Activated T-cell treated with anti-CD3 and anti-CD28 coated beads, Interleukin-2, amount 50 U/mL, for 72 hours (primary cell): ENCODE measurements around the gene SCRN1. TPM values are rescaled to one million over a fixed set of nuclear protein-coding genes. Genes with fewer than 3 reads are reported as not detected.

Experiments used
- ATAC-seq, 2 donors: fragments of 150-1000 bp; cut with Tn5 transposase; replicated peaks in 1 of 2; 2 replicates each; pipeline ENCODE4 v1.10.0; 2021; ENCODE audit warnings: moderate library complexity in 2 of 2, mild to moderate bottlenecking in 1 of 2
- DNase-seq, 2 donors: peaks; one replicate each; pipeline ENCODE4 v3.0.0; 2021 to 2022; ENCODE audit warnings: mixed read lengths in 1 of 2
- H3K27ac Mint-ChIP-seq: one replicate; pipeline ENCODE4 v1.8.0; 2022; ENCODE audit warnings: mild to moderate bottlenecking, moderate library complexity, mixed read lengths
- H3K27me3 Mint-ChIP-seq: one replicate; pipeline ENCODE4 v1.8.0; 2022; ENCODE audit warnings: low read depth, mixed read lengths
- H3K36me3 Mint-ChIP-seq, 2 donors: one replicate each; pipeline ENCODE4 v1.8.0; 2022; ENCODE audit warnings: mixed read lengths in 2 of 2, mild to moderate bottlenecking in 1 of 2; ENCODE audit not compliant: insufficient read depth in 2 of 2
- H3K4me1 Mint-ChIP-seq: one replicate; pipeline ENCODE4 v1.8.0; 2022; ENCODE audit warnings: low read depth, mixed read lengths
- H3K4me3 Mint-ChIP-seq, 2 donors: one replicate each; pipeline ENCODE4 v1.8.0; 2022; ENCODE audit warnings: mild to moderate bottlenecking in 2 of 2, mixed read lengths in 2 of 2, moderate library complexity in 2 of 2
- H3K9me3 Mint-ChIP-seq, 2 donors: one replicate each; pipeline ENCODE4 v1.8.0; 2022; ENCODE audit warnings: mixed read lengths in 2 of 2
- total RNA-seq, 2 donors: library from RNA; stranded (reverse); gene quantifications; one replicate each; pipeline ENCODE4 v1.2.3, GENCODE V29; 2022

SCRN1 gene
- total RNA-seq, 2 donors from 2014 or later, result 10.3 to 14.0 TPM

GRCh38 chr7:29995652-29996051, 6.1 kb upstream of the SCRN1 start:
- DNase-seq (no peak), ATAC-seq (no peak)
- H3K4me3 Mint-ChIP-seq, result no peak overlapping the region
- no peak overlapping the region for H3K27ac Mint-ChIP-seq
- H3K4me1 Mint-ChIP-seq, result no peaks in the 10 kb centered on the region
- H3K27me3 Mint-ChIP-seq, result peaks cover 51% of the 10 kb centered on the region
- peaks cover 2 to 3% of the 10 kb centered on the region in 2 donors for H3K36me3 Mint-ChIP-seq
- H3K9me3 Mint-ChIP-seq, result peaks cover 1 to 4% of the 10 kb centered on the region in 2 donors

- no peak overlapping the region for H3K4me3 Mint-ChIP-seq
- H3K27ac Mint-ChIP-seq, result no peak overlapping the region
- DNase-seq, result no peak
- ATAC-seq, result no peak
- H3K9me3 Mint-ChIP-seq, result peaks cover 1 to 4% of the 10 kb centered on the region in 2 donors
- H3K4me1 Mint-ChIP-seq, result peaks cover 5% of the 10 kb centered on the region
- peaks cover 2 to 3% of the 10 kb centered on the region in 2 donors for H3K36me3 Mint-ChIP-seq
- peaks cover 52% of the 10 kb centered on the region for H3K27me3 Mint-ChIP-seq
These were observed 3.5 kb upstream of the SCRN1 start for GRCh38 chr7:29993140-29993539.

DNA sequence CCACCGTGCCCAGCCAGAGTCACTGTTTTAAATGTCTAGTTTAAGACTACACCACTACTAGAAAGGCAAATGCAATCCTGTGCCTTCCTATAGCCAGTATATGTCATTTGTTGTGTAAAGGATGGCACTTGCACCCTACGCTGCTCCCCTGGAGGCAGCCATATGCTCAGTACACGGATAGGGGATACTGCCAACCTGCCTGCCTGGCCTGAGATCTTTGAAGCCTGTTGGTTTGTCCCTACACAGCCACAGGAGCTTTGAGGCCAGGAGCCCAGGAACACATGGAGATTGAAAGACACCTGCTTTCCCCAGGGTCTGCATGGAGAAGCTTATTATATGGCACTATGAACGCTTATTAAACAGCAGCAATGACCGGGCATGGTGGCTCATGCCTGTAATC, 2.3 kb upstream of the SCRN1 start:
- Mint-ChIP-seq H3K36me3 (peaks cover 2 to 3% of the 10 kb centered on the region in 2 donors), H3K27me3 (peaks cover 55% of the 10 kb centered on the region), H3K9me3 (peaks cover 1 to 4% of the 10 kb centered on the region in 2 donors), H3K4me1 (peaks cover 14% of the 10 kb centered on the region), H3K27ac (no peak overlapping the region), H3K4me3 (no peak overlapping the region)
- ATAC-seq (no peak), DNase-seq (no peak)

- Mint-ChIP-seq H3K4me1 (peaks cover 16% of the 10 kb centered on the region), H3K27ac (no peak overlapping the region), H3K4me3 (peak overlapping the region; percentile 46 to 81), H3K9me3 (no peaks in the 10 kb centered on the region), H3K36me3 (peaks cover 0 to 2% of the 10 kb centered on the region in 2 donors), H3K27me3 (peaks cover 50% of the 10 kb centered on the region)
- no peak for DNase-seq
- no peak for ATAC-seq
These were observed 1.3 kb upstream of the SCRN1 start for GRCh38 chr7:29990931-29991330.

DNA sequence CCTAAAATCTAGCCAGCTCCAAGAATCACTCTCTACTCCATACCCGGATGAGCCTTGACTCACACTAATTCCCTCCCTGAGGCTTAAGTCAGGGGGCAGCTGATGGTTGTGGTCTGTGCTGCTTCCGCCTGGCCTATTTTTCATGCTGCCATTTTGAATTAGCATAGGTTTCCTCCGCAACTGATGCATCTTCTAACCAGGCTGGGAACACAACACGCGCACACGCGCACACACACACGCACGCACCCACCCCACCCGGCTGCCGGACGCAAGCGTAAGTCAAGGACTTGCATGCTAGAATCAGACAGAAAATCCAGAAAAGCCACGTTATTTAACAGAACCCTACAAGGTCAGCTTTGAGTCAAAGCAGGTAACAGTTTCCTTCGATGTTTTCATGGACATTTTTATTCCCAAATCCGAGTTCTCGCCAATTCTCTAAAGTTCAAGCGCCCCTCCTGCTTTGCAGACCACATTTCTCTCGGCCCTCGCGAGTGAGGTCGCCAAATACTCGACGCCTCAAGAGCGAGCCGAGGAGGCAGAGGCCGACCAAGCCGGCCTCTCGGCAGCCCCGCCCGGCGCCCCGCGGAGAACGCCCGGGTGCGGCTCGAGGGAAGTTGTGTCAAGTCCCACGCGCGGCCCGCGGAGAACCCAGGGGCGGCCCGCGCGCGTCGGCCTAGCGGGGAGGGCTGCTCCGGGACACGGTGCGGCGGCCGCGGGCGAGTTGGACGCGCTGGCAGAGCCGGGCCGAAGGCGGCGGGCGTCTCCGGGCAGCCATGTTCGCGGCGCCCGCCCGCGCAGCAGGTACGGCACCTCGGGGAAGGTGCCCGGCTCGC, 961 bp downstream of the SCRN1 start:
- Mint-ChIP-seq H3K27me3 (peaks cover 50% of the 10 kb centered on the region), H3K27ac (peak overlapping the region; percentile 14), H3K9me3 (no peaks in the 10 kb centered on the region), H3K4me3 (peak overlapping the region; percentile 78 to 80), H3K4me1 (peaks cover 16% of the 10 kb centered on the region), H3K36me3 (peaks cover 0 to 2% of the 10 kb centered on the region in 2 donors)
- ATAC-seq, result peak; percentile 73
- peak; percentile 37 to 49 for DNase-seq

DNA sequence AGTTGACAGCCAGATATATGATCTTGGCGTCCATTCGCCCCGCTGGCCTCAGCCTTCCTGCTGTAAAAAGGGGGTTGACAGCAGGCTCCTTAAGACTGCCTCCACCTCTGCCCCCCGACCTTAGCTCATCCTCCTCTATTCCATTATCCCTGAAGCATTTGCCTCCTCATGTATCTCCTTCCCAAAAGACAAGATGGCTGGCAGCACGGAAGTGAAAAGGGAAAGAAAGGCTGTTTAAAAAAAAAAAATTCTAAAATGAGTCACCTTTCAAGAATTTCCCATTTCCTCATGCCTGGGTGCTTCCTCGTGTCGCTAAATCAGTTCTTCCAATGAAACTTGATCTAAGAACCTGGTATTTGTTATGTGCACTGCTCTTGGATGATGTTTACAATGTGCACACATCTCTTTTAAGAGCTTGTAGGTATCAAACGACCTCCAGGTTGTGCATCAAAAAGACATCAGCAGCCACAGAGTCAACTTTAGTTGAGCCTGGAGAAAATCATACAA, 1.7 kb downstream of the SCRN1 start:
- Mint-ChIP-seq H3K36me3 (no peaks in the 10 kb centered on the region), H3K9me3 (no peaks in the 10 kb centered on the region), H3K27me3 (peaks cover 50% of the 10 kb centered on the region), H3K4me1 (peaks cover 16% of the 10 kb centered on the region), H3K27ac (peak overlapping the region; percentile 14), H3K4me3 (peak overlapping the region; percentile 78 to 80)
- DNase-seq (no peak), ATAC-seq (no peak)

GRCh38 chr7:29987083-29987482, 2.5 kb downstream of the SCRN1 start:
- Mint-ChIP-seq H3K4me3 (no peak overlapping the region), H3K4me1 (peaks cover 16% of the 10 kb centered on the region), H3K36me3 (no peaks in the 10 kb centered on the region), H3K27me3 (peaks cover 42% of the 10 kb centered on the region), H3K9me3 (no peaks in the 10 kb centered on the region), H3K27ac (no peak overlapping the region)
- DNase-seq (no peak), ATAC-seq (no peak)

DNA sequence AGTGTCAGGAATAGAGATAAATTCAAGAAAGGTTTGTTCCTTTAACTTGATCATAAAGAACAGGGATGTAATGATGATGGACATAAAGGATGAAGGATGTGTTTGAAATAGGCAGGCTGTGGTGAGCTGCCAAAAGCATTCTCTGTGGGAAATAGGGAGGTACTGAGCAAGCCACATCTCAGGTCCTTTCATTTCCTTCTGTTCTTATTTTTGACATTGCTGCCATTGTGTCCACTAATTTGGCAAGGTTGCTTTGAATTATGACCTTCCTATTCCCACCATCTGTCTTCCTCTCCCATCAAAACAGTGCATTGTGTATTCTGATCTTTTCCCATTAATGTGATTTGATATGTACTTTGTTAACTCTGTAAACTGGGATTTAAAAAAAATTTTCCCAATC, 9.4 kb downstream of the SCRN1 start:
- no peak overlapping the region for H3K4me3 Mint-ChIP-seq
- no peaks in the 10 kb centered on the region for H3K36me3 Mint-ChIP-seq
- H3K27ac Mint-ChIP-seq, result no peak overlapping the region
- H3K4me1 Mint-ChIP-seq, result no peaks in the 10 kb centered on the region
- H3K27me3 Mint-ChIP-seq, result peaks cover 5% of the 10 kb centered on the region
- ATAC-seq (no peak), DNase-seq (no peak)
- H3K9me3 Mint-ChIP-seq, result no peaks in the 10 kb centered on the region

DNA sequence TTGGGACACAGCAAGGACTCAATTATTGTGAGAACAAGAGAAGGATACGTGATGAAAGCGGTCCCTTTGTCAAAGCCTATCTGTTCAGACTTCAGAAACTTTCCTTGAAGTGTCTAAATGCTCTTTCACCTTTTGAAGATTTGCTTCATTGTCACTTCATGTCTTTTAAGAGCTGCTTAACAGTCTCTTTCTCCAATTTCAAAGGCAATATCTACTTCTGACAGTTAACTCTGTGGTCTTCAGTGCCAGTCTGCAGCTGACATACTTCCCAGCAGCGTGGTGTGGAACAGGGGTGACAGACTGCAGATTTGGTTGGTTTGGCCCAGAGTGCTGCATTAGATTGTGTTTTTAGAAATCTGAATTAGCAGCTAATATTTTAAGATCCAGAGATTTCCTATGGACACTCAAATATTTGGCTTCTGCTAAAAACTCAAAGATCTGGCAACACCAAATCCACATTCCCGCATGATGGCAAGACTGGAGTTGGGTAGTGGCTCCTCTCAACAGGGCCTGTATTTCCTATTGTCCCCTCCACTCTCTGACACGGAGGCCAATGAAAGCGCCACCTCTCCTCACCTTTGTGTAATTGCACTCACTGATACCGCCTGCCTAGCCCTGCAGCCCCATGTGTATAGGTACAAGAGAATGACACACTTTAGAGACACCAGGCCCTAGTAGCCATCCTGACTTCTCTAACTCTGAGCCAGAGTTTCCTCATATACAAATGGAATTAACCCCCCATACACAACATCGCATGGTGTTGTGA, 11.5 kb downstream of the SCRN1 start:
- Mint-ChIP-seq H3K36me3 (no peaks in the 10 kb centered on the region), H3K27ac (no peak overlapping the region), H3K27me3 (peaks cover 5% of the 10 kb centered on the region), H3K9me3 (no peaks in the 10 kb centered on the region), H3K4me1 (no peaks in the 10 kb centered on the region), H3K4me3 (no peak overlapping the region)
- DNase-seq (no peak), ATAC-seq (peak in 1 of 2 donors; percentile 31)

GRCh38 chr7:29976673-29977415, 12.8 kb downstream of the SCRN1 start:
- Mint-ChIP-seq H3K4me3 (no peak overlapping the region), H3K9me3 (no peaks in the 10 kb centered on the region), H3K36me3 (no peaks in the 10 kb centered on the region), H3K27me3 (peaks cover 5% of the 10 kb centered on the region), H3K27ac (no peak overlapping the region), H3K4me1 (no peaks in the 10 kb centered on the region)
- no peak for ATAC-seq
- DNase-seq, result no peak

- peaks cover 5% of the 10 kb centered on the region for H3K27me3 Mint-ChIP-seq
- no peaks in the 10 kb centered on the region for H3K36me3 Mint-ChIP-seq
- no peak for DNase-seq
- H3K27ac Mint-ChIP-seq, result no peak overlapping the region
- H3K9me3 Mint-ChIP-seq, result no peaks in the 10 kb centered on the region
- no peak overlapping the region for H3K4me3 Mint-ChIP-seq
- ATAC-seq, result no peak
- no peaks in the 10 kb centered on the region for H3K4me1 Mint-ChIP-seq
These were observed 13.3 kb downstream of the SCRN1 start for GRCh38 chr7:29976266-29976665.

DNA sequence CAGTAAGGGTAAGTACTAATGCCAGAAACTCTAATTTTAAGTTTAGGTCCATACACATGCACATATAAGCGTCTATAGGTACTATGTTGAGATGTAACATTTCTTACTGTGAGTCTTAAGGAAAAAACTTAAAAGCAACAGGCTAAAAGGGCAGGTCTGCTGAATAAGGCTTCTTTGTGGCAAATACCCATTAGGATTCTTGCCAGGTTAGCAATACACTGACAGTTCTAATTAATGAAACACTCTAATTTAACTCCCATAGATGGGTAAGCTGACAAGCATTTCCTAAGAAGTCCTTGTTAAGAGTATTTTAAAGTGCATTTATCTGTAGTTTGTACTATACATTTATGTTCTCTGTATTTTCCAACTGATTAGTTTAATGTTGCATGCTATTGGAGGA, 14.0 kb downstream of the SCRN1 start:
- Mint-ChIP-seq H3K9me3 (no peaks in the 10 kb centered on the region), H3K4me1 (no peaks in the 10 kb centered on the region), H3K27me3 (peaks cover 5% of the 10 kb centered on the region), H3K27ac (no peak overlapping the region), H3K4me3 (no peak overlapping the region), H3K36me3 (no peaks in the 10 kb centered on the region)
- DNase-seq, result no peak
- no peak for ATAC-seq

GRCh38 chr7:29974286-29974685, 15.3 kb downstream of the SCRN1 start:
- Mint-ChIP-seq H3K27me3 (peaks cover 13% of the 10 kb centered on the region), H3K36me3 (no peaks in the 10 kb centered on the region), H3K4me1 (peaks cover 6% of the 10 kb centered on the region), H3K9me3 (no peaks in the 10 kb centered on the region), H3K27ac (no peak overlapping the region), H3K4me3 (no peak overlapping the region)
- DNase-seq (no peak), ATAC-seq (no peak)
